HG03460 (cell line): ENCODE results near the gene FAM9C.
"Not testable (repeated sequence)": the region's sequence is repeated elsewhere in the genome, so short reads cannot be mapped to it uniquely, and the experiment has no call there.

Experiments
- ATAC-seq: cut with Tn5 transposase; IDR thresholded peaks from one replicate; pipeline ENCODE4 v1.9.1; 2021; ENCODE audit not compliant: unreplicated experiment

FAM9C gene

GRCh38 chrX:13044441-13044840, at the start of gene FAM9C:
Gene FAM9C (minus strand): TSS chrX:13044620. CDS start chrX:13043789, 831 bp downstream.
- no peak for ATAC-seq

GRCh38 chrX:13093529-13094140, 49.2 kb upstream of the FAM9C start:
- no peak for ATAC-seq

DNA sequence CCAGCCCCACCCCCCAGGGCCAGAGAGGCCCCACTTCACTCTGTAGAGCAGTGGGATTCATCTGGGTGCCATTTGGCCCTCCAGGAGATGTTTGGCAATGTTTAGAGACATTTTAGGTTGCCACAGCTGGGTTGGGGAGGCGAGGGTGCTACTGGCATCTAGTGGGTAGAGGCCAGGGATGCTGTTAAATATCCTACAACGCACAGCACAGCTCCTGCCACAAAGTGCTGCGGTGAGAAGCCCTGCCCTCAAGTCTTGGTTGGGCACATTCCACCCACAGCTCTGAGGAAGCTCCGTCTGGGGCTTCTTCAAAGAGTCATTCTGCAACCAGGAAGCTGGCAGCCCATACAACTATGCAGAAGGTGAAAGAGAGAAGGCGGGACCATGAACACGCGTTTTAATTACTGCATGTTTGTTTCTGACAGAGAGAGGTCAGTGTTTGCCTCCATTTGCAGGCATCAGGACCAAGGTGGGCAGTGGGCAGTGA, 48.1 kb upstream of the FAM9C start:
- ATAC-seq: peak; percentile 63

GRCh38 chrX:13091111-13091765, 46.8 kb upstream of the FAM9C start:
- ATAC-seq: no peak

DNA sequence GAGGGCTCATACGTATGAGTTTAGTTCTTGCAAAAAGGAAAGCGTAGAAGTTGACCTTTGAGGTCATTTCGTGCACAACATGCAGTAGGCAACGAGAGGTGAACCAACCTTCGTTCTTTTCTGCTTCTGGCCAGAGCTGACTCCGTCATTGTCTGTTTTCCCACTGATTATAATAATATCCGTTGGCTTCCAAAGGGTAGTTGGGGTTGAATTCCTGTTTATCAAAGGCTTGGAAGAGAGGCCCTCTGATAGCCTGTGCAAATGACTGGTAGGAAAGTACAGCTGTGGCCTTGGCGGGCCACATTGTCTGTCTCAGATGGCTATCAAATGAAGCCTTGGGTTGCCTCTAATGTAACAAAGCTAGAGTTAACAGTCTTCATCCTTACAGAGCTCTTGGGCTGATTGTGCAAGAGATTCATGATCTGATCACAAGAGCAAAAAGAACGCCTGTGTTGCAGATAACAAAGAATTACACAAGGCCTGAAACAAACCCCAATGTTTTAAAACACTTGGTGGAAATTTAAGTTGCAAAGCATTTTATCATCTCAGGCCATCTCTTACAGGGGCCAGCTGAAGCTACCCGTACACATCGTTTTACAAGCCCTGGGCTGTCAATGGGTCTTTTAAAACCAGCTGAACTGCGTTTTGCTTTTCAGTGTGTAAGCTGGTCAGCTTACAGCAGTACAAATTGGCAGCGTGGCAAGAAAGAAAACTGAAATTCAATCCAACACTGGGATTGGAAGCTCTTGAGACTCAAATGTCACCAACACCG, 46.1 kb upstream of the FAM9C start:
- no peak for ATAC-seq

GRCh38 chrX:13090027-13090338, 45.6 kb upstream of the FAM9C start:
- ATAC-seq: no peak

- no peak for ATAC-seq
These were observed 43.7 kb upstream of the FAM9C start for GRCh38 chrX:13088156-13088487.

- ATAC-seq: peak; percentile 55
These were observed 43.1 kb upstream of the FAM9C start for GRCh38 chrX:13087322-13088155.

DNA sequence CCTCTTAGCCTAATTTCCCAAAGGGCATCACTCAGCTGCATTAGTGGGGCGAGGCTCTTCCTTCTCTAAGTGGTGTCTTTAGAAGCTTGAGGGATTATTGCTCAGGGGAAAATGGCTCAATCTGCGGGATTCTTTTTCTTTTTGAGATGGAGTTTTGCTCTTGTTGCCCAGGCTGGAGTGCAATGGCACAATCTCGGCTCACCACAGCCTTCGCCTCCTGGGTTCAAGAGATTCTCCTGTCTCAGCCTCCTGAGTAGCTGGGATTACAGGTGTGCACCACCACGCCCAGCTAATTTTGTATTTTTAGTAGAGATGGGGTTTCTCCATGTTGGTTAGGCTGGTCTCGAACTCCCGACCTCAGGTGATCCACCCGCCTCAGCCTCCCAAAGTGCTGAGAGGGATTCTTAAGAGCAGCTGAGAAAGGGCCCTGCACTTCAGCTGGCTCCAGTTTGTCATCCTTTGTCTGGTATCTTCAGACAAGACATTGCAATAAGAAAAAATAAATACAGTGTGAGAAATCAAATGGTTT, 42.4 kb upstream of the FAM9C start:
- not testable (repeated sequence) for ATAC-seq

- no peak for ATAC-seq
These were observed 41.7 kb upstream of the FAM9C start for GRCh38 chrX:13086076-13086475.

- no peak for ATAC-seq
These were observed 41.1 kb upstream of the FAM9C start for GRCh38 chrX:13085526-13085925.

- ATAC-seq: no peak
These were observed 40.2 kb upstream of the FAM9C start for GRCh38 chrX:13084611-13085010.

GRCh38 chrX:13083755-13084326, 39.4 kb upstream of the FAM9C start:
- ATAC-seq: not testable (repeated sequence)

DNA sequence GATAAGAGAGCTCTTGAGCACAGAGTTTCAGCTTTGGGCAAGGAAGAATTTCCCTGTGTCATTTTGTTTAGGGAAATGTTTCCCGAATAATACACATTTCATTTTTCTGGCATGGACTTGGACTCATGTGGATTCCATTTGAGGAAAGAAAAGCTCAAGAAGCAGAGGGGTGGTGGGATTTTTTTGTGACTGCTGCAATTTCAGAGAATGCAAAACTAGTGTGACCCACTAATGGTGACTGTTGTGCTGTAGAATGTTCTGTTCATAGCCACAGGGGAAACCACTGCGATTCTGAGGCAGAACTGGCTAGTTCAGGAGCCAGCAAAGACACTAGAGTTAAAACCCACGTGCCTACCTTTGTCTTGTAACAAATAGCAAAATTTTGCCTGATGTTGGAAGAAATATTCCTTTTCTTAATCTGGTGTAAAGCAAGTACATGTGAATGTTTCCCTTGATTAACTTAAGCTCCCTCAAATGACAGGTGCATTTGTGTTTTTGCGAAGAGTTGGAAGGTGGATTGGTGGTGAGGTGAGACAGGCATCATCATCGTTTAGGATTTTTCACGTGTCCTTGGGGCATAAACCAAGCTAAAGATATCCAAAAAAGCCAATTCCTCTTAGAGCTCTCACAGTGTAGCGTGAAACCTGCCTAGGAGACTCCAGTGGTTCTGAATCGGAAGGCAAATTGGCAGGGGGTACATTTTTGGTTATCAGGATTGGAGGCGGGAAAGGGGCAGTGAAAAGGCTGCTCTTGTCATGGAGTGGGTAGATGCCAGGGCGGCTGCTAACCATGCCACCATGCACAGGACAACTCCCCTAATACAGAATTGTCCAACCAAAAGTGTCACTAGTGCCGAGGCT, 38.0 kb upstream of the FAM9C start:
- ATAC-seq: no peak

DNA sequence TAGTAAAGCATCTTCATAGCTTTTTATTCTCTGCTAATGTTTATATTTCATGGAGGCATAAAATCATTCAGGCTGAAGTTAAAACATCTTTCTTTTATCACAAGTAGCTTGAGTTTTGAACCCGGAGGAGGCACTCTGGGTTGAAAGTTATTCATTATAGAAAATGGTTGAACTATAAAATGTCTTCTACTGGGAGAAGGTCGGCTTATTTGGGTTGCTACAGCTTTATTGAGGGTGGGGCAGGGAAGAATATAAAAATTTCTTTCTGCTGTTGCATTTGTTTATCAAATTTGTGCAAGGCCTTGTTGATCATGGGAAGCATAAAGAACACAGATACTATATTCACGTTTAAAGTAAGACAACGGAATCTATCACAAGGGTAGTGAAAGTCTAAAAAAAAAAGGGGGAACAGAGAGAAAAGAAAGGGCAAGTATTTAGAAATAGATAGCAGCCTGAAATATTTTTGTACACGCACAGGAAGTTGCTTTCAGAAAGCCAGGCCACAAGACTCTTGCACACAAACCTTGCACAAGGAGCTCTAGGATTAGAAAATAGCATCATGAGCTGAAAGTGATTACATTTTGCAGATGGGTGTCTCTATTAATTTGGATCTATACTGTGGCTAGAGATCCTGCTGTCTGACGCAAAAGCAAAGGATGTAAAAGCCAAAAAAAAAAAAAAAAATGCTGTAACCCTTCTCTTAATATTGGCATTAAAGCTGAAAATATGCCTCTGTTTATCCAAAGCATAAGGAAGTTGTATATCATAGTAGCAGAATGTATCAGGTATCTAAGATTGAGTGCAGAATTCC, 37.2 kb upstream of the FAM9C start:
- ATAC-seq: no peak

DNA sequence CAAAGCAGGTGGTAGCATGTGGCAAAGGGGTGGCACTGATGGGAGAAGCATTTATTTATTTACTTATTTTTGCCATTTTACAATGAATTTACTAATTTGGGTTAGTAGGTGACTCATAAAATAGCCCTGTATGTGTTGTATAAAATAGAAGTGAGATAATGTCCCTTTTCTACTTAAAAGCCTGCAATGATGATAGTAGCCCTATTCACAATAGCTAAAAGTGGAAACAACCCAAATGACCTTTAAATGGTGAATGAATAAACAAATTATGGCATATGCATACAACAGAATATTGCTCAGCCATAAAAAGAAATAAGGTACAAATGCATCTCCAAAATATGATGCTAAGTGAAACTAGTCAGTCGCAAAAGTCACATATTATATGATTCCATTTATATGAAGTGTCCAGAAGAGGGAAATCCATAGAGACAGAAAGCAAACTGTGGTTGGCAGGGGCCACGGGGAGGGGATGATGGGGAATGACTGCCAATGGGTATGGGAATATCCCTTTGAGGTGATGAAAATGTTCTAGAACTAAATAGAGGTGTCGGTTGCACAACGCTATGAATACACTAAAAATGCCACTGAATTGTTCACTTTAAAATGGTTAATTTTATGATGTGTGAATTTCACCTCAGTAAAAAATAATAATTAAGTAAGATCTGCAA, 35.8 kb upstream of the FAM9C start:
- no peak for ATAC-seq

DNA sequence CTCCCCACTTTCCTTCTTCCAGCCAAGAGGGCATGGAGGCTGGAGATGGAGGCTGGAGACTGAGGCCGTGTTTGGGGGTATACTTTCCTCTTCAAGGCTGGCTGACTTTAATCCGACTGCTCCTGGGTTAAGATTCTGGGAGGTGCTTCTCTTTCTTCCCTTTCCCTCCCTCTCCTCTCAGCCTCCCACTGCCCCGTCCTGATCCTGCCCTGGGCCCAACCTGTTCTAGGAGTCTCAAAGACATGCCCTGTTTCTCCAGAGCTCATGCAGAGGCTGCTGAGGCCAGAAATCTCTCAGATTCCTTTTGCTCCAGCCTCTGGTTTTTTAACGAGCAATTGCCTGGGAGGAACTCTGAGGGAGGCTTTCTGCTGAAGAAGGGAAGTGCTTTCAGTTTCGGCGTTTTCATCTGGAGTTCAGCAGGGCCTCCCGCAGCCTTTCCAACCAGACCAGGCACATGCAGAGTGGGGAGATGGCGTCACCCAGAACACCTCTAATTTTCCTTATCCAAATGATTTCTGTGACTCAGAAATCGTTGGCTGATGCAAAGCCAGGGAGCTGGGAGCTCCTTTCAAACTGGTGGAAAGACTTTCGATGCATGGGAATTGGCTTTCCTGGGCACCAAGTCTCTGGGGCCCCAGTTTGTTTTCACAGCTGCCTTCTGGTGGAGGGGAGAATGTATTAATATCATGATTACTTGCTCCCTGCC, 34.5 kb upstream of the FAM9C start:
- no peak for ATAC-seq

DNA sequence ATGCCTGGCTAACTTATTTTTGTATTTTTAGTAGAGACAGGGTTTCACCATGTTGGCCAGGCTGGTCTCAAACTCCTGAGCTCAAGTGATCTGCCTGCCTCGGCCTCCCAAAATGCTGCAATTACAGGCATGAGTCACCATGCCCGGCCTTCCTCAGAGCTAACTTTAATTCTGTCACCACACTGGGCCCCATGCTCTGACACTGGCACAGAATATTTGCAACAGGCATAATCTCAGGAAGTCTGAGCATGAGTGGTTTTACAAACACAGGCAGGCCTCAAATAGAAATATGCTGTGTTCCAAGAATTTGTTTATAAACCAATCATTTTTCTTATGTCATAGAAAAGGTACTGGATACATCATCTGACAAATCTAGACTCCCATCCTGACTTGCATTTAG, 32.7 kb upstream of the FAM9C start:
- ATAC-seq: no peak
